Urothelium cell line (cell line): Measurements from ENCODE around the gene CPNE6.

ENCODE experiments used
- DNase-seq: peaks from one replicate; pipeline ENCODE4 v3.0.0; 2011; ENCODE audit warnings: low spot score, mixed read lengths
- FAIRE-seq: peaks from 2 replicates; lab custom pipeline; 2011; peaks lifted over from hg19 to GRCh38; lab: Jason Lieb, UNC

Gene CPNE6

DNA sequence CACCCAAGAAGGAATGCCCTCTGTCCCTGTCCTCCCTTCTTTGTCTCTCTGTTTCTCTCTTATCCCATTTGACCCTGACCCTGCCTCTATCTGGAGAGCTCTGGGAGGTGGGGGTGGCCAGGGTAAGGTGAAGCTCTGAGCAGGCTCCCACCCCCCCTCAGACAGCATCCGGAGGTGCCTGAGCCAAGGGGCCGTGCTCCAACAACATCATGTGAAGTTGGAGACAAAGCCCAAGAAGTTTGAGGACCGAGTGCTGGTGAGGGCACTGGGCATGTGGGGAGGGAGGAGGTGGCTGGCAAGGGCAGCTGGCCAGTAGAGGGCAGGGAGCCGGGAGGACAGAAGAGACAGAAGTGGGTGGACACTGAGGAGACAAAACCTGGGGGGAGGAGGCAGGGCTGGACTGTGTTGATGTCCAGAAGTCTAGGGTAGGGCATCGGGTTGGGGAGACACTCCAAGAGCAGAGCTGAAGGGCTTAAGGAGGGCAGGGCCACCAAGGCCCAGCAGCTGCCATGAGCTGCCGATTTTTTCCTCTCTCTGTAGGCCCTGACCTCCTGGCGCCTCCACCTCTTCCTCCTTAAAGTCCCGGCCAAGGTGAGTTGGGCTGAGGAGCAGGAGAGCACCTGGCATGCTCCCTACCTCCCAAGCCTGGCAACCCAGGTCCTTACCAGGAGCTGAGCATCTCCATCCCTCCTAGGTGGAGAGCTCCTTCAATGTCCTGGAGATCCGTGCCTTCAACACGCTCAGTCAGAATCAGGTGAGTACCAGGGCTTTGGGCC lies 17.6 kb upstream of the CPNE6 start:
- DNase-seq (no peak), FAIRE-seq (no peak)

DNA sequence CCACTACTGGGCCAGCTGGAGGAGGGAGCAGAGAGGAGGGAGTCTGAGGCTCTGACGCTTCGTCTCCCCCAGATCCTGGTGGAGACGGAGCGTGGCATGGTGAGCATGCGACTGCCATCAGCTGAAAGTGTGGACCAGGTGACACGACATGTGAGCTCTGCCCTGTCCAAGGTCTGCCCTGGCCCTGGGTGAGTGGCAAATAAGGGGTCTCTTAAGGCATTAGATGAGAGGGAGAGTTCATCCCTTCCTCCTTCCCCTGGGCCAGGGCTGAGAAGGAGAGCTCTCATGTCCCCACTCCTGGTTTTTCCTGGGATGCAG lies 17.1 kb upstream of the CPNE6 start:
- FAIRE-seq (no peak), DNase-seq (no peak)

DNA sequence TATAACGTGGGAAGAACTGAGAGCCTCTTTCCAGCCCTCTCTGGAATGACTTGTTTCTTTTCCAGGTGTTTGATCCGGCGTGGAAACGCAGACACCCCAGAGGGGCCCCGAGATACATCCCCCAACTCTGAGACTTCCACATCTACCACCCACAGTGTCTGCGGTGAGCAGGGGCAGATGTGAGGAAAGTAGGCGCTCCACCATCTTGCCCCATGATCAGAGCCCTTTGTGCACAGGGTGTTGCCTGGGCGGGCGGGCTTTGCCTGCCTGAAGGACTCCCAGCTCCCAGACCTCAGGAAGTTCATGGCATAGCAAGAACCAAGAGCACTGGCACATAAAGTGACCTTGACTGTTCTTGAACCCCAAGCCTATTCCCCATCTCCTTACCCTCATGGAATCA lies 16.7 kb upstream of the CPNE6 start:
- no peak for FAIRE-seq
- no peak for DNase-seq

DNA sequence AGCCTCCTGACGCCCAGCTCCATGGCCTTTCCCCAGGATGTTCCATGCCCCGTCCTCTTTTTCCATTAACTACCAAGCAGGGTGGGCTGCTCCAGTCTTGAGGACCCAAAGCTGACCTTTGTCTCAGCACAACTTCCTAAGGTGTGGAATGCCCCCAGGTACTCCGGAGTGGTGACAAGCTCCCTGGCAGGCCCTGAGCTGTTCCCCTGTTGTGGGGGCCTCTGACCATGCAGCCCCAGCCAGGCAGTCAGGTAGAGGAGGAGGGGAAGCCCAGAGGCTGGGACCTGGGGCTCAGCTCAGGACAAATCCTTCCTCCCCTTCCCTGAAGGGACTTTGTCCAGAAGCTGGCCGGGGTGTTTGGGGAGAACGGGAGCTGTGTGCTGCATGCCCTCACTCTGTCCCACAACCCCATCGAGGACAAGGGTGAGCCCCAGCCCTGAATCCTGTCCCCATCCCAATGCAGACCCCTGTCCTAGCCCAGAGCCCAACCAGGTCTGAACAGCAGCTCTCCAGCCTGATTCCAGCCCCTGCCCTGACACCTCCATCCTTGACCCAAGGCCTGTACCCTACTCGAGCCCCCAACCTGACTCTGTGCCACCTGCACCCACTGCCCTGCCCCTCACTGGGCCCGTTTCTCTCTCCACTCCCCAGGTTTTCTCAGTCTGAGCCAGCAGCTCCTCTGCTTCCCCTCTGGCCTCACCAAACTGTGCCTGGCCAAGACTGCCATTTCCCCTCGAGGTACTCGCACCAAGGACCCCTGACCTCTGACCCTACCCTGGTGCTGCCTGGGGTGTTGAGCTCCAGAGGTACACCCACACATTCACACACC lies 15.2 kb upstream of the CPNE6 start:
- no peak for FAIRE-seq
- DNase-seq: no peak

DNA sequence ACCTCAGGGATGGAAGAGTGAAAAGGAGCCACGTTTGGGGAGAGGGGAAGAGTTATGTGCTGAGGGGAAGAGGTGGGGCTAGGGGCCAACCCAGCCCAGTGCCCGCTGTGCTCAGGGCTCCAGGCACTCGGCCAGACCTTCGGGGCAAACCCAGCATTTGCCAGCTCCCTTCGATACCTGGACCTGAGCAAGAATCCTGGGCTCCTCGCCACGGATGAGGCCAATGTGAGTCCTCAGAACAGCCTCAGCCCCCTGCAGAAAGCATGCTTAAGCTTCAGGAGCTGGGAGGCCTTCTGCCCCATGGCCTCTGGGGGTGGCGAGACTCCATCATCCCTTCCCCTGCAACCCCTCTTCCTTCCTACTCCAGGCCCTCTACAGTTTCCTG lies 14.6 kb upstream of the CPNE6 start:
- FAIRE-seq (no peak), DNase-seq (no peak)

DNA sequence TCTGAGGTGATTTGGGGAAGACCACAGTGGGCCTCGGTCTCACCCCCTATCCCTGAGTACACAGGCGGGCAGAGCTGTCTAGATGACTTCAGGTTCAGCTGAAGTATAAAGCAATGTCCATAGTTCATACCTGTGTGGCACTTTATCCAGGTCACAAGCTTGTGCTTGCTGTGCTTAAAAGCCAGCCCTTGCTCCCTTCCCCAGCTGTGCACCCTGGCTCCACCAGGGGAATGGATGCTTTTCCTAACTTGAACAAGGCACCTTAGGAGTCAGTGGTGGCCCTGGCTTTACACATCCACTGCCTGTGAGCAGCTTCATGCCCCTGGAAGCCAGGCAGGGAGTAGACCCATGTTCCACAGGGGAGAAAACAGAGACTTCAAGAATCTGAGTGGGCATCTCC lies 14.1 kb upstream of the CPNE6 start:
- FAIRE-seq: no peak
- DNase-seq: no peak

DNA sequence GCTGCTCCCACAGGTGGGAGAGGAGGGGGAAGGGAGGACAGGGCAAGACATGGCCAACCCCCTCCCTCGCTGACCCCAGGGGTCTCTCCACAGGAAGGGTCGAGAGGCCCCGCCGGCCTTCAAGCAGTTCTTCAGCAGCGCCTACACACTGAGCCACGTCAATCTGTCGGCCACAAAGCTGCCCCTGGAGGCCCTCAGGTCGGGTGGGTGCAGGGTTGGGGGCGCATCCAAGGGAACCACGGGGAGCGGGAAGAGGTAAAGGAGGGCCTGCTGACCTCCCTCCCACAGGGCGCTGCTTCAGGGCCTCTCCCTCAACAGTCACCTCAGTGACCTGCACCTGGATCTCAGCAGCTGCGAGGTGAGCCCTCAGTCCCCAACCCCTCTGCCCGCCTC lies 13.5 kb upstream of the CPNE6 start:
- FAIRE-seq: no peak
- DNase-seq: no peak

DNA sequence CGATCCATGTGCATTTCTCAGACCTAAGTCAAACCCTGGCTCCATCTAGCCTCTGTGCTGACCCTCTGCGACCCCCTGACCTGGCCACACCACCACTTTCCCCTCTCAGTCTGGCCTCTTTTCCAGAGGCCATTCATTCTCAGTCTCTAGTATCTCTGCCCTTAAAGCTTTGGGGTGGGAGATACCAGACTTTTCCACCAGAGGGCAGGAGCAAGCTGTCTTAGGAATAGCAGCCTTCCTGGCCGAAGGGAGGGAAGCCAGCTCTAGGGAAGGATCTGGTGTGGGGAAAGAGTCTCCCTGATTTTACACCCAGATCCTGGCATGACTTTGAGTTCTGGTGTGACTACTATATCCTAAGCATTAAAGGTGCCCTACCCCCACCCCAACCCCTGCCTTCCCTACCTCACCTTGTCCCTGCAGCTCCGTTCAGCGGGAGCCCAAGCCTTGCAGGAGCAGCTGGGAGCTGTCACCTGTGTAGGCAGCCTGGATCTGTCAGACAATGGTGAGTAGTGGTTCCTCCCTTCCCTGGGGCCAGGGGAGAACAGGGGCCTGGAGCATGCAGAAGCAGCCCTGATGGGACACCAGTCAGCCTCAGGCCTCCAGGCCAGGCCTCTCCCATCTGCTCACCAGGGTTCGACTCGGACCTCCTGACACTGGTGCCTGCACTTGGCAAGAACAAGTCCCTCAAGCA lies 13.0 kb upstream of the CPNE6 start:
- FAIRE-seq (no peak), DNase-seq (peak; percentile 83)

DNA sequence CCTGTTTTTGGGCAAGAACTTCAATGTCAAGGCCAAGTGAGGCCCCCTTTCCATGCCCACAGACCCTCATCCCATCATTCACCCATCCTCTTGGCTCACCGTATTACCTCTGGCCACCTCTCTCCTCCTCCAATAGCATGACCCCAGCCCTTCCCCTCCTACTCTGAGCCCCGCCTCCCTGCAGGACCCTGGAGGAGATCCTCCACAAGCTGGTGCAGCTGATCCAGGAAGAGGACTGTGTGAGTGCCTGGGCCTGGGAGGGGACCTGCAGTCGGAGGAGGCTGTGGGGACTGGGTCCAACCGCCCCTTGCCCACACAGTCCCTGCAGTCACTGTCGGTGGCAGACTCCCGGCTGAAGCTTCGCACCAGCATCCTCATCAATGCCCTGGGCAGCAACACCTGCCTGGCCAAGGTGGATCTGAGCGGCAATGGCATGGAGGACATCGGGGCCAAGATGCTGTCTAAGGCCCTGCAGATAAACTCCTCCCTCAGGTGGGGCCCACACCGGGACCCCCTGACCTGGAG lies 12.3 kb upstream of the CPNE6 start:
- no peak for FAIRE-seq
- DNase-seq: no peak

DNA sequence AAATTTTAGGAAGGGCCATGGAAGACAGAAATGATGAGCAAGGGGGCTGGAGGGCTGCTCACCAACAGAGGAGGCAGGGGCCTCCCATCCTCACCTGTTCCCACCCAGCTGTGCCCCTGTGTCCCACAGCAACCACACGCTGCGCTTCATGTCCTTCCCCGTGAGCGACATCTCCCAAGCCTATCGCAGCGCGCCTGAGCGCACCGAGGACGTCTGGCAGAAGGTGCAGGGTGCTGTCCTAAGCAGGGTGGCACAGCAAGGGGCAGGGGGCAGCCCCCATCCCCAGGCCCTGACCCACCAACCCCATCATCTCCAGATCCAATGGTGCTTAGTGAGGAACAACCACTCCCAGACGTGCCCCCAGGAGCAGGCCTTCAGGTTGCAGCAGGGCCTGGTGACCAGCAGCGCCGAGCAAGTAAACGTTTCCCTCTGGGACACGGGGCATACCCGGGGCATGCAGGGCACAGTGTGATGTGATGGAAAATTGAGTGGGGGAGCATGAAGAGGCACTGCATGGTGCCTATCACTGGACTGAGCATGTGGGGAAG lies 11.4 kb upstream of the CPNE6 start:
- FAIRE-seq (no peak), DNase-seq (no peak)

DNA sequence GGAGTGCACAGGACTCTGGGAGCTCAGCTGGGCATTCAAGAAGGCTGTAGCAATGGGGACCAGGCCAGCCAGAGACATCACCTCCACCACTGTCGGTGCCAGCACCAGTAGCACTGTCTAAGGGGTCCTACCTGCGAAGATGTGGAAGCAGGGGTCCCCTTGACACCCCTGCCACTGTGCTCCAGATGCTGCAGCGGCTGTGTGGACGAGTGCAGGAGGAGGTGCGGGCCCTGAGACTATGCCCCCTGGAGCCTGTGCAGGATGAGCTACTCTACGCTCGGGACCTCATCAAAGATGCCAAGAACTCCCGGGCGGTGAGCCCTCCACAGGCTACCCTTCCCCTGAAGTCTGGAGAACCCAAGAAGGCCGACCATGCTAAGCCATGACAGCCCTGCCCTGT lies 10.9 kb upstream of the CPNE6 start:
- FAIRE-seq: no peak

DNA sequence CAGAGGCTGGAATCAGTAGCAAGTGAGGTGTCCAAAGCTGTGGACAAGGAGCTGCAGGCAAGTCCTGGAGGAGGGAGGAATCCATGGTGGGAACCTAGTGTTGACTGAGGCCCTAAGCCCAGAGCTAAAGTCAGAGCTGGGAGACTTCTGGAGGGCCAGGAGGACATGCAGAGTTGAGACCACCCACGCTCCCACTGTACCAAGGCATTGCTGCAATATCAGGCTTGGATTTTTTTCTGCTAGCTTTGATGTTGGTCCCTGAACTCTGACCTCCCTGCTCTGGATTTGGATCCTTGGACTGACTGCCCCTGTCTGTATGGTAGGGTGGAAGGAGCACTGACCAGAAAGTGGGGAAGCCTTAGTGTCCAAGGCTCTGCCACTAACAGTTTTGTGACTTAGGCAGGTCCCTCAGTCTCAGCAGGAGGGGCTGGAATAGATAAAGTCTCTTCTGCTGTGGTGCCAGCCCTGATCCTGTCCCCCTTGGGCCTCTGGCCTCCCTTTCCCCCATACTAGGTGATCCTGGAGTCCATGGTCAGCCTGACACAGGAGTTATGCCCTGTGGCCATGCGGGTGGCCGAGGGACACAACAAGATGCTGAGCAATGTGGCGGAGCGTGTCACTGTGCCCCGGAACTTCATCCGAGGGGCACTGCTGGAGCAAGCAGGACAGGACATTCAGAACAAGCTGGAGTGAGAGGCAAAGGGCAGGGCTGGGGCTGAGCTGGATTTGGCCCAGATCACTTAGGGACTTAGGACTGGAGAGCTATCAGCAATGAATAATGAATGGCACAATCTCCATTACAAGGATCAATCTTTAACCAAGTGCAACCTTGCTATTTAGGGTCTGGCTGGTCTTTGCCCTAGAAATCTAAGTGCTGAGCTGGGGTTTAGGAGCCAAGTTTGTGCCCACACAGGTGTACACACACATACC lies 10.1 kb upstream of the CPNE6 start:
- FAIRE-seq (no peak), DNase-seq (no peak)

More for the DNA sequence above, 10.9 kb upstream of the CPNE6 start:
- DNase-seq: no peak

DNA sequence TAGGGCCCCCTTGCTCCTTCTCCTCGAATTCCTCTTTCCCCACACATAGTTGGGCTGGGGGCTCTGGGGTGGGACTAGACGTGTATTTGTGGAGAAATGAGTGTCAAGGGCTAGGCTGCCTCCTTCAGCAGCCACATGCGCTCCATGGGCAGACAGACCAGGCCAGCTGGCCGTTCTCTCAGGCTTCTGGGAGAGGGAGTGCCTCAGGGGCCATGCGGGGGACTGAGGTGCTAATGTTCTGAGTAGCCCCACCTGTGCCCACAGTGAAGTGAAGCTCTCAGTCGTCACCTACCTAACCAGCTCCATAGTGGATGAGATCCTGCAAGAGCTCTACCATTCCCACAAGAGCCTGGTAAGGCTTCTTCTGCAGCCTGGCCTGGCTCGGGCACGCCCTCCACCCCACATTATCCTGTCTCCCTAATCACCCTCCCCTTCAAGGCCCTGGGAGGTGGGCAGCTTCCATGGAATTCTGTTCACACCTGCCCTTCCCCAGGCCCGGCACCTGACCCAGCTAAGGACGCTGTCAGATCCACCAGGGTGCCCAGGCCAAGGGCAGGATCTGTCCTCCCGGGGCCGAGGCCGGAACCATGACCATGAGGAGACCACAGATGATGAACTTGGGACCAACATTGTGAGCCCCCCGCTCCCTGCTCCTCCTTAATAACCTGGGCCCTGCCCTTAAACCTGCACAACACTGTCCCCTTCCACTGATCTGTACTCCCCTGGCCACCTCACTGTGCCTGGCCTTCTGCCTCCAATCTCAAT lies 9.0 kb upstream of the CPNE6 start:
- DNase-seq: no peak
- FAIRE-seq: no peak

DNA sequence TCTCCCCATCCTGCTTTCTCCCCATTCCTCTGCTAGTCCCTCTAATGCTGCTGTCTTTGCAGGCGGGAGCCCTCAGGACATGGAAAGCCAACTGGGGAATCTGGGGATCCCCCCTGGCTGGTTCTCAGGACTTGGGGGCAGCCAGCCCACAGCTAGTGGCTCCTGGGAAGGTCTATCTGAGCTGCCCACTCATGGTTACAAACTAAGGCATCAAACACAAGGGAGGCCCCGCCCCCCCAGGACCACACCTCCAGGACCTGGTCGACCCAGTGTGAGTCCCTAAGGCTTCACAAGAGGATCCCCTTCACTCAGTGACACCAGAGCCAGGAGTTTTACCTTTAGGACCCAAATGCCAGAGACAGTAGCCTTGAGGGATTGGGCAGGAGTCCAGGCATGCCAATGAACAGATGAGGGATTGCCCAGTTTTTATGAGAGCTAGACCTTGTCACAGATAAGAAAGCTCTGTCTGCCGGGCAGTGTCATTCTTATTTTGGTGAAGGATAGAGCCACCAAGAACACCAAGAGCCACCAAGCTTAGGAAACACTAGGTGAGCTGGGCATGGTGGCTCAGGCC lies 8.0 kb upstream of the CPNE6 start:
- DNase-seq (no peak), FAIRE-seq (no peak)

DNA sequence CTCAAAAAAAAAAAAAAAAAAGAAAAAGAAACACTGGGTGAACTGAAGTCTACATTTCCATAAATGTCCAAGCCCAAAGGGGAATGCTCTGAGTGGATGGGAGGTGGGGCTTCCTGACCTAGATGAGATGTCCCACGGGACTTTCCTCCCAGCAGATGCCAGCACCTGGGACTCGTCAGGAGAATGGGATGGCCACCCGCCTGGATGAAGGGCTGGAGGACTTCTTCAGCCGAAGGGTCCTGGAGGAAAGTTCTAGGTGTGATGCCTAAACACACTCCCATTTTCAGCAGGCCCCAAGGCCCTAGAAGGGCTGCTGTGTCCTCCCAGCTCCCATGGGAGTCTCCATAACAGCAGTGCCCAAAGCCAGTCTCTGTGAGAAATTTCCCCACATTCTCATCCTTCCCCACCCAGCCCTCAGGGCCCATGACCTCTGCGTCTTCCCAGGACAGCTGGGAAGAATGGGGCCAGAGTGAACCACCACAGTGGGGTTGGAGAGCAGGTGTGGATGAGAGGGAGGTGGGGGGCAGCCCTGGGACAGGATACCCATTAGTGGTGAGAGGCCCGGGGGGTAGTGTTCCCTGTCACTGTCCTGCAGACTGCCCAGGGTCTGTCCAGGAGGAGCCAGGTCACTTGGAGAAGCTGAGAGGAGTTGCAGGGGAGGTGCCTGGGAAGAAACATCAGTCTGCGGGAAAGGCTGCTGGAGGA lies 7.1 kb upstream of the CPNE6 start:
- FAIRE-seq (no peak), DNase-seq (no peak)

DNA sequence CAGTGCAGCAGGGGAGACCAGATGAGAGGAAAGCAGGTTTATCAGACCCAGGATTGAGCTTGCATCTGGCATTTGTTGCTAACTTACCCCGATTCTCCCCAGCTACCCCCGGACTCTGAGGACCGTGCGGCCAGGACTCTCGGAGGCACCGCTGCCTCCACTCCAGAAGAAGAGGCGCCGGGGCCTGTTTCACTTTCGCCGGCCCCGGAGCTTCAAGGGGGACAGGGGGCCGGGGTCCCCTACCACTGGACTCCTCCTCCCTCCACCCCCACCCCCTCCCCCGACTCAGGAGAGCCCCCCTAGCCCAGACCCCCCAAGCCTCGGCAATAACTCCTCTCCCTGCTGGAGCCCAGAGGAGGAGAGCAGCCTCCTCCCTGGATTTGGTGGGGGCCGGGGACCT lies 6.5 kb upstream of the CPNE6 start:
- no peak for FAIRE-seq
- no peak for DNase-seq

DNA sequence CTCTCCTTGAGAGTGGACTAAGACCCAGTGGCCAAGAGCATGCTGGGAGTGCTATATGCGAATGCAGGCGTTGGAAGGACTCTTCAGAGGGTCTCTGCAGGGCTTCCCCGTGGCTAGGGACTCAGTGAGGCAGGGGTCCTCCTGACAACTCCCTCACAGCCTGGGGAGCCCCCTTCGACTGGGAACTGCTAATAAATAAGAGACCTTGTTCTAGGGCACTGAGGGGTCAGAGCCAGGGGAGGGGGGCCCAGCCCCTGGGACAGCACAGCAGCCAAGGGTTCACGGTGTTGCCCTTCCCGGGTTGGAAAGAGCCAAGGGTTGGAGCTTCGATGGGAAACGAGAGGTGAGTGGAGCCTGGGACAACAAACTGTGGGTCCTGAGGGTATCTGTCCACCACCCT lies 6.0 kb upstream of the CPNE6 start:
- FAIRE-seq: no peak
- DNase-seq: no peak

DNA sequence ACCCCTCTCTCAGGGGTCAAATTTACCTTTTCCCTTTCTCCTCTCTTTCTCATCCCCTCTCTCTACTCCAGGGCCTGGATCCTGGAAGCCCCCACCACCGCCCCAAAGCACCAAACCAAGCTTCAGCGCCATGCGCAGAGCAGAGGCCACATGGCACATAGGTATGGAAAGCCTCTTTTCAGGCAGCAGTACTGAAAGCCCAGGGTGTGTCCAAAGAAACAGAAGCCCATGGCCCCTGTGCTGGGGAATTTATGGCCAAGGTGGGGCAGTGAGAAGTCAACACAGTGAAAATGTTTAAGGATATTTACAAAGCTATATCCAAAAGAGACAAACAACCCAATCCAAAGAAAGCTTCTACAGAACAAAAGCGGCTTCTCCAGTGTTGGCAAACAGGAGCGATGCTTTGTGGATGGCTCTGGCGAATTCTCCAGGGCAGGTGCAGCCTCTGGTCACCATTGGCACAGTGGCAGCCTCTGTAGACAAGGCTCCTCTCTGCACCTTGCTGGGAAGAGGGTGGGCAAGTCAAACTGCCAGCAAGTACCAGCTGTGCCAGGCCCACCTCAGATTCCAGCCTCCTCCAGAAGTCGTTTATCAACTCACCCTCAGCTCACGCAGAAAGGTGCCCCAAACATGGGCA lies 4.7 kb upstream of the CPNE6 start:
- no peak for FAIRE-seq
- DNase-seq: no peak
